Measurements from ENCODE around the gene ETV1. TPM values are rescaled to one million over a fixed set of nuclear protein-coding genes. Genes with fewer than 3 reads are reported as not detected.

Gene ETV1
- total RNA-seq, 1 experiment from 2014 or later: 68.5 TPM

GRCh38 chr7:13904689-13905088 lies 84.8 kb downstream of the ETV1 start:
- H3K9ac ChIP-seq (ENCODE audit: extremely low read depth, insufficient read length, low read length): no peak overlapping the region
- no peak overlapping the region for H3K4ac ChIP-seq (ENCODE audit: low read depth, low read length)
- H3K36me3 Mint-ChIP-seq (ENCODE audit: insufficient read depth in 1 of 3, low read depth in 3 of 3): peaks cover 30 to 57% (median 37%) of the 10 kb centered on the region in 3 experiments
- H3K79me1 ChIP-seq (ENCODE audit: insufficient read depth, low read depth, low read length, poor library complexity, severe bottlenecking): no peaks in the 10 kb centered on the region
- H3K23me2 ChIP-seq (ENCODE audit: insufficient read length, low read depth, low read length, poor library complexity, severe bottlenecking): no peaks in the 10 kb centered on the region
- H2BK15ac ChIP-seq (ENCODE audit: low read depth, low read length): no peak overlapping the region
- H2AK5ac ChIP-seq (ENCODE audit: insufficient read length, low read length): no peak overlapping the region
- H3K27ac ChIP-seq (ENCODE audit: insufficient read length, low read depth, low read length): no peak overlapping the region
- no peak overlapping the region for H2BK120ac ChIP-seq (ENCODE audit: low read depth, low read length, poor library complexity, severe bottlenecking)
- H3K27ac Mint-ChIP-seq: no peak overlapping the region
- H3K4me2 ChIP-seq (ENCODE audit: insufficient read depth, insufficient read length, low read length): no peak overlapping the region
- H4K8ac ChIP-seq (replicated peaks; ENCODE audit: insufficient read length, low read depth, low read length): no peak overlapping the region
- H2BK5ac ChIP-seq (ENCODE audit: insufficient read length, low read length): no peak overlapping the region
- no CpG with 5 or more reads among the region's 3 CpGs for WGBS (ENCODE audit: extremely low coverage, insufficient read length, low lambda C conversion rate)
- no peaks in the 10 kb centered on the region for H3K27me3 ChIP-seq (ENCODE audit: insufficient read depth, low read length)
- H3K4me3 Mint-ChIP-seq: no peak overlapping the region
- H2BK20ac ChIP-seq (ENCODE audit: low read depth, low read length, poor library complexity, severe bottlenecking): no peak overlapping the region
- H3K79me2 ChIP-seq (ENCODE audit: insufficient read depth, low read length): no peaks in the 10 kb centered on the region
- peaks cover 8 to 15% of the 10 kb centered on the region in 2 experiments for H3K4me1 Mint-ChIP-seq
- H3K23ac ChIP-seq (ENCODE audit: insufficient read length, low read depth, low read length): no peak overlapping the region
- no peak overlapping the region for H3K14ac ChIP-seq (ENCODE audit: insufficient read depth, low read length)
- no peak overlapping the region for H4K5ac ChIP-seq (ENCODE audit: insufficient read length, low read depth, low read length)
- H2BK12ac ChIP-seq (ENCODE audit: insufficient read length, low read depth, low read length): no peak overlapping the region
- H3K56ac ChIP-seq (ENCODE audit: insufficient read length, low read depth, low read length): no peak overlapping the region
- no peak overlapping the region for H4K91ac ChIP-seq (ENCODE audit: insufficient read length, low read depth, low read length)
- no peak overlapping the region for H2AFZ ChIP-seq (ENCODE audit: low read length)
- no peaks in the 10 kb centered on the region for H3K9me3 ChIP-seq (ENCODE audit: control insufficient read depth, low read depth, low read length)
- no peak for TF ChIP-seq CTCF (conservative IDR thresholded peaks at IDR 0.05)
- no peaks in the 10 kb centered on the region for H4K20me1 ChIP-seq (ENCODE audit: control insufficient read depth, insufficient read depth, insufficient read length)
- H3T11ph ChIP-seq (ENCODE audit: low read length): no peak overlapping the region
- DNase-seq: no peak
- no peaks in the 10 kb centered on the region for H3K4me1 ChIP-seq (ENCODE audit: insufficient read depth, low read length)
- no peaks in the 10 kb centered on the region for H3K9me3 Mint-ChIP-seq
- no peak overlapping the region for H3K18ac ChIP-seq (ENCODE audit: insufficient read length, low read depth, low read length)
- no peaks in the 10 kb centered on the region for H3K27me3 Mint-ChIP-seq (ENCODE audit: low read depth)
